CD14-positive monocyte (primary cell): Measurements from ENCODE around the gene RBM19. TPM values are rescaled to one million over a fixed set of nuclear protein-coding genes. Genes with fewer than 3 reads are reported as not detected.
A peak's percentile ranks its signal among the peaks of the same experiment; 100 is the strongest.

Experiments used
- DNase-seq, 3 donors: peaks; one replicate each; pipeline ENCODE4 v3.0.0-alpha.2; 2011 to 2022
- H2AFZ ChIP-seq: 2 replicates; pipeline ENCODE4 v1.6.0; 2012; ENCODE audit warnings: mild to moderate bottlenecking, low read depth, low read length, inconsistent platforms; ENCODE audit not compliant: insufficient read depth, poor library complexity, severe bottlenecking
- H3K27ac ChIP-seq, 2 donors: 1 replicate in 1 of 2; 2 replicates in 1 of 2; pipeline ENCODE4 v1.5.1; 2012 to 2013; ENCODE audit warnings: low read length in 2 of 2, control low read depth in 1 of 2, inconsistent platforms in 1 of 2, low read depth in 1 of 2, mild to moderate bottlenecking in 1 of 2
- H3K27me3 ChIP-seq, 2 donors: one replicate each; pipeline versions ENCODE4 v1.6.0 to v1.6.1; 2011 to 2013; ENCODE audit warnings: low read length in 2 of 2; ENCODE audit not compliant: control insufficient read depth in 2 of 2, insufficient read depth in 2 of 2
- H3K36me3 ChIP-seq, 2 donors: replicated peaks in 1 of 2; 1 replicate in 1 of 2; 2 replicates in 1 of 2; pipeline versions ENCODE4 v1.5.1 to v1.6.1; 2012 to 2013; ENCODE audit warnings: low read length in 2 of 2, control low read depth in 1 of 2, inconsistent platforms in 1 of 2, mild to moderate bottlenecking in 1 of 2; ENCODE audit not compliant: insufficient read depth in 2 of 2, control insufficient read depth in 1 of 2
- H3K4me1 ChIP-seq, 2 donors: 1 replicate in 1 of 2; 2 replicates in 1 of 2; pipeline versions ENCODE4 v1.5.1 to v1.6.1; 2012 to 2013; ENCODE audit warnings: low read length in 2 of 2, control low read depth in 1 of 2, inconsistent platforms in 1 of 2, mild to moderate bottlenecking in 1 of 2, moderate library complexity in 1 of 2; ENCODE audit not compliant: insufficient read depth in 2 of 2, control insufficient read depth in 1 of 2
- H3K4me2 ChIP-seq: replicated peaks from 2 replicates; pipeline ENCODE3; 2012; ENCODE audit warnings: low read length, moderate library complexity, mild to moderate bottlenecking; ENCODE audit not compliant: poor library complexity, severe bottlenecking; ENCODE audit errors: extremely low read depth
- H3K4me3 ChIP-seq, 3 experiments: fragments of 200-600 bp in 1 of 3; sonication (generic) in 1 of 3; replicated peaks in 1 of 3; 1 replicate in 2 of 3; 2 replicates in 1 of 3; pipeline ENCODE4 v1.5.1; 2011 to 2013; ENCODE audit warnings: low read length in 3 of 3, mild to moderate bottlenecking in 3 of 3, control low read depth in 2 of 3, low read depth in 2 of 3, inconsistent platforms in 1 of 3, moderate library complexity in 1 of 3
- H3K79me2 ChIP-seq: 2 replicates; pipeline ENCODE4 v1.6.0; 2012; ENCODE audit warnings: mild to moderate bottlenecking, control low read depth, inconsistent platforms, low read length, moderate library complexity; ENCODE audit not compliant: insufficient read depth
- H3K9ac ChIP-seq: 2 replicates; pipeline ENCODE4 v1.6.0; 2017; ENCODE audit warnings: low read length, mild to moderate bottlenecking; ENCODE audit not compliant: insufficient read depth, poor library complexity, severe bottlenecking
- H3K9me3 ChIP-seq, 2 donors: replicated peaks in 1 of 2; 1 replicate in 1 of 2; 2 replicates in 1 of 2; pipeline versions ENCODE4 v1.5.1 to v1.6.1; 2012 to 2013; ENCODE audit warnings: low read length in 2 of 2, control low read depth in 1 of 2; ENCODE audit not compliant: control insufficient read depth in 1 of 2, insufficient read depth in 1 of 2
- H4K20me1 ChIP-seq: 2 replicates; pipeline ENCODE4 v1.6.0; 2012; ENCODE audit warnings: mild to moderate bottlenecking, low read length, control low read depth, moderate library complexity; ENCODE audit not compliant: insufficient read depth
- H3K27ac Mint-ChIP-seq, 7 donors: one replicate each; pipeline ENCODE4 v1.8.0; 2020; ENCODE audit warnings: mild to moderate bottlenecking in 7 of 7, mixed read lengths in 7 of 7, moderate library complexity in 6 of 7, inconsistent platforms in 2 of 7
- H3K27me3 Mint-ChIP-seq, 3 donors: one replicate each; pipeline ENCODE4 v1.8.0; 2021 to 2022; ENCODE audit warnings: low read depth in 3 of 3, mild to moderate bottlenecking in 3 of 3, mixed read lengths in 3 of 3, moderate library complexity in 3 of 3, inconsistent platforms in 1 of 3
- H3K36me3 Mint-ChIP-seq, 2 donors: one replicate each; pipeline ENCODE4 v1.8.0; 2020; ENCODE audit warnings: mixed read lengths in 2 of 2, inconsistent platforms in 1 of 2, mild to moderate bottlenecking in 1 of 2
- H3K4me1 Mint-ChIP-seq: one replicate; pipeline ENCODE4 v1.8.0; 2020; ENCODE audit warnings: mild to moderate bottlenecking, mixed read lengths
- H3K4me3 Mint-ChIP-seq, 2 donors: one replicate each; pipeline ENCODE4 v1.8.0; 2020; ENCODE audit warnings: mild to moderate bottlenecking in 2 of 2, mixed read lengths in 2 of 2, moderate library complexity in 1 of 2
- H3K9me3 Mint-ChIP-seq, 7 donors: one replicate each; pipeline ENCODE4 v1.8.0; 2020 to 2022; ENCODE audit warnings: mixed read lengths in 7 of 7, mild to moderate bottlenecking in 6 of 7, moderate library complexity in 6 of 7, inconsistent platforms in 2 of 7
- CTCF ChIP-seq: fragments of 200-600 bp; IDR thresholded peaks from one replicate; pipeline ENCODE4 v1.8.0; 2022; ENCODE audit warnings: antibody characterized with exemption, mild to moderate bottlenecking
- WGBS: methylation state at CpG from one replicate; pipeline ENCODE4 v1.1.5; 2013; ENCODE audit warnings: missing lambda C conversion rate; ENCODE audit not compliant: insufficient coverage; 5-methylcytosine and 5-hydroxymethylcytosine counted together
- intact Hi-C, 2 donors: fragments of 100-400 bp; cut with micrococcal nuclease; formaldehyde crosslinking; loops; one replicate each; pipeline versions ENCODE4 v1.15.0 to v1.15.1; 2023
- polyA plus RNA-seq, 3 donors: library from polyadenylated mRNA; depleted of rRNA in 1 of 3; unstranded in 2 of 3; stranded (reverse) in 1 of 3; fragments of 300-500 nt in 2 of 3; fragments of >200 nt in 1 of 3; fragmentation: Illumina TruSeq in 2 of 3; gene quantifications; 1 replicate in 2 of 3; 2 replicates in 1 of 3; pipeline ENCODE4 v1.2.3, GENCODE V29; 2012 to 2021

RBM19 gene
- polyA plus RNA-seq, 3 donors: 2.1 to 30.4 (median 2.2) TPM

- TF ChIP-seq CTCF: no peak
- no peaks in the 10 kb centered on the region for H3K27me3 ChIP-seq
- no peaks in the 10 kb centered on the region for H3K79me2 ChIP-seq
- Mint-ChIP-seq H3K9me3 (no peaks in the 10 kb centered on the region), H3K4me1 (peaks cover 50% of the 10 kb centered on the region), H3K4me3 (no peak overlapping the region), H3K27ac (no peak overlapping the region), H3K36me3 (peaks cover 25 to 38% of the 10 kb centered on the region in 2 donors), H3K27me3 (peaks cover 0 to 1% (median 1%) of the 10 kb centered on the region in 3 donors)
- H3K36me3 ChIP-seq: peaks cover 5 to 21% of the 10 kb centered on the region in 2 donors
- H2AFZ ChIP-seq: no peak overlapping the region
- H3K4me3 ChIP-seq: no peak overlapping the region
- H3K4me2 ChIP-seq: no peak overlapping the region
- H4K20me1 ChIP-seq: no peaks in the 10 kb centered on the region
- H3K4me1 ChIP-seq: peaks cover 30 to 42% of the 10 kb centered on the region in 2 donors
- intact Hi-C loops: no loop called here
- no peak overlapping the region for H3K9ac ChIP-seq
- peak in 1 of 3 donors; percentile 11 for DNase-seq
- no peak overlapping the region for H3K27ac ChIP-seq
- H3K9me3 ChIP-seq: no peaks in the 10 kb centered on the region
- 93% methylated on average over 8 of the region's 9 CpGs for WGBS
Observed at GRCh38 chr12:113861708-113862312, 104.3 kb downstream of the RBM19 start.

- Mint-ChIP-seq H3K9me3 (no peaks in the 10 kb centered on the region), H3K36me3 (peaks cover 28 to 45% of the 10 kb centered on the region in 2 donors), H3K4me1 (peaks cover 50% of the 10 kb centered on the region), H3K27me3 (peaks cover 0 to 1% (median 1%) of the 10 kb centered on the region in 3 donors), H3K4me3 (no peak overlapping the region), H3K27ac (peak overlapping the region in 5 of 7 donors; percentile 5 to 85 (median 30))
- peak overlapping the region; percentile 20 for H3K4me2 ChIP-seq
- no peak for TF ChIP-seq CTCF
- peak overlapping the region in 1 of 2 donors; percentile 38 for H3K27ac ChIP-seq
- no peak overlapping the region for H3K4me3 ChIP-seq
- peak; percentile 28 to 76 (median 42) for DNase-seq
- H3K4me1 ChIP-seq: peaks cover 30 to 42% of the 10 kb centered on the region in 2 donors
- no peak overlapping the region for H3K9ac ChIP-seq
- no peaks in the 10 kb centered on the region for H3K79me2 ChIP-seq
- WGBS: 18% methylated on average over 5 of the region's 7 CpGs
- no peak overlapping the region for H2AFZ ChIP-seq
- no peaks in the 10 kb centered on the region for H3K9me3 ChIP-seq
- peaks cover 13 to 29% of the 10 kb centered on the region in 2 donors for H3K36me3 ChIP-seq
- intact Hi-C loops: no loop called here
- no peaks in the 10 kb centered on the region for H4K20me1 ChIP-seq
- no peaks in the 10 kb centered on the region for H3K27me3 ChIP-seq
Observed at GRCh38 chr12:113860950-113861349, 105.2 kb downstream of the RBM19 start.
